Left forelimb (tissue), 1 donor: Measurements from ENCODE around the gene PDHA1.

Experiments
- DNase-seq: peaks from one replicate; pipeline ENCODE4 v3.0.0-alpha.2; 2018; ENCODE audit warnings: low spot score

The PDHA1 gene

GRCh38 chrX:19375546-19375945, 31.8 kb downstream of the PDHA1 start:
- DNase-seq, result no peak

GRCh38 chrX:19377799-19378198, 34.1 kb downstream of the PDHA1 start:
- no peak for DNase-seq

GRCh38 chrX:19381326-19381725, 37.6 kb downstream of the PDHA1 start:
- DNase-seq, result no peak

- no peak for DNase-seq
Observed at GRCh38 chrX:19382555-19383145, 38.9 kb downstream of the PDHA1 start.

GRCh38 chrX:19386679-19387078, 43.0 kb downstream of the PDHA1 start:
- no peak for DNase-seq

GRCh38 chrX:19388064-19388679, 44.4 kb downstream of the PDHA1 start:
- no peak for DNase-seq

- no peak for DNase-seq
Observed at GRCh38 chrX:19388741-19389140, 45.0 kb downstream of the PDHA1 start.

GRCh38 chrX:19389227-19389845, 45.6 kb downstream of the PDHA1 start:
- no peak for DNase-seq

- DNase-seq, result no peak
Observed at GRCh38 chrX:19392078-19392477, 48.4 kb downstream of the PDHA1 start.

GRCh38 chrX:19392703-19393102, 49.0 kb downstream of the PDHA1 start:
- no peak for DNase-seq

- no peak for DNase-seq
Observed at GRCh38 chrX:19403696-19404095, 60.0 kb downstream of the PDHA1 start.

GRCh38 chrX:19410259-19410658, 66.5 kb downstream of the PDHA1 start:
- no peak for DNase-seq
